HG03066 (cell line): ENCODE results near the gene SMAD6.
A peak's percentile ranks its signal among the peaks of the same experiment; 100 is the strongest.
"Not testable (repeated sequence)": the region's sequence is repeated elsewhere in the genome, so short reads cannot be mapped to it uniquely, and the experiment has no call there.

ENCODE experiments used
- ATAC-seq: cut with Tn5 transposase; IDR thresholded peaks from one replicate; pipeline ENCODE4 v1.9.1; 2021; ENCODE audit warnings: low read depth; ENCODE audit not compliant: unreplicated experiment

The SMAD6 gene

DNA sequence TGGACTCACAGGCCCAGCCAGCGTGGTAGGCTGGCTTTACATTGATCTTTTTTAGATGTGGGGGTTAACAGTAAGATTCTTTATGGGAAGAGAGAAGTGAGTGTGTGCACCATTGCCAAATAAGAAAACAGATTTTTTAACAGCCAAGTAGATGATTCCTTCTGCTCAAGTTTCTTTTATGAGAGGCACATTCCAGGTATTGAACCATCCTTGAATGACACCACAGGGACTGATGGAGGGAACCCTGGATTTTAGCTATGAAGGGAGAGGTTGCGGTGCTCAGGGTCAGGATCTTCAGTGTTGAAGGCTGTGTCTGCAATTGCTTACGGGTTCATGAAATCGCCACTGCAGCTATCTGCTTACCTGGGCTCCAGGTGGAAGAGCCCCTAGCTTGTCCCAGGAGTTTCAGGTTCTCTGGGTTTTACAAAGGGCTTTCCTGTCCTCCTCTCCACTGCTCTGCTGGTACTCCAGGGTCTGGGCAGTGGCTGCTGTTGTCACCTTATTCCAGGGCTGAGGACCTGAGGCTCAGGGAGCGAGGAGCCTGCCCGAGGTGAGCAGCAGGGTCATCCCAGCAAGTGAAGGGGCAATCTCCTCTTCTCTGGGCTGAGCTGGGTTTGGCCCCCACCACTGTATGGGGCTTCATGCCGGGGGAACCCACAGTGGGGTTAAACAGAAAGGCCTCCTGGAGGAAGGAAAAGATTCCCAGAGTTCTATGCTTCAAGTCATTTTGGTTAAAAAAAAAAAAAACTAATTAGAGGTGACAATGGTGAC, 53.4 kb downstream of the SMAD6 start:
- no peak for ATAC-seq

DNA sequence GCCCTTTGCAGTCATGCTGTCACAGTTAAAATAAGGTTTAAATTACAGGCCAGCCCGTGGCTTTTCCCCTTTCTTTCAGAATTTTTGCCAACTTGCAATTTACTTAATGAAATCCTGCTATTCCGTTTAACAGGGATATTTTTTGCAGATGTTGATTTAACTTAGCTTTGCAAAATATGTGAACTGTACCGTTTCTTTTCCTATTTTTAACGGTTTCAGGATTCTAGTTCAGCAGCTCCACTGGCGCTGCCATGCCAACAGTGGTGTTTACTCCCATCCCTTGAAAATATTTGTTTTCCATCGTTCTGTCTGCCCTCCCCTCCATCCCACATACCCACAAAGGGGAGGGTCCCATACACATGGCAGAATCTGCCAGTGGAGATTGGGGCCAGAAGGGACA, 54.3 kb downstream of the SMAD6 start:
- ATAC-seq, result no peak

DNA sequence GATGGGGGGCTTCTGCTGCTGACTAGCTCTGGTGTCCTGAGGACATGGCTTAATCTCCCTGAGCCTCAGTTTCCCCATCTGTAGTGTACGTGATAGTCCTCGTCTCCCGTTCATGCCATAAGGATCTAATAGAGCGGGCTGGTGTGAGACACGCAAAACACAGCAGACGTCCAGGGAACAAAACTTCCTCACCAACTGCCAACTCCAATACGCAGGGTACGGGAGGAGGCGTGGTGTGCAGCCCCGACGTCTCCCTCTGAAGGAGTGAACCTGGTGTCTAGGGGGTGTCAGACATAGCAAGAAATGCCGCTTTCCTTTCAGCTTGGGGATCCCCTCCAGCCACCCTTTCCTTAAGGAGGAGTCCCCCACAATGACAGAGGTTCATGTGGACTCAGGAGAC, 55.0 kb downstream of the SMAD6 start:
- no peak for ATAC-seq

DNA sequence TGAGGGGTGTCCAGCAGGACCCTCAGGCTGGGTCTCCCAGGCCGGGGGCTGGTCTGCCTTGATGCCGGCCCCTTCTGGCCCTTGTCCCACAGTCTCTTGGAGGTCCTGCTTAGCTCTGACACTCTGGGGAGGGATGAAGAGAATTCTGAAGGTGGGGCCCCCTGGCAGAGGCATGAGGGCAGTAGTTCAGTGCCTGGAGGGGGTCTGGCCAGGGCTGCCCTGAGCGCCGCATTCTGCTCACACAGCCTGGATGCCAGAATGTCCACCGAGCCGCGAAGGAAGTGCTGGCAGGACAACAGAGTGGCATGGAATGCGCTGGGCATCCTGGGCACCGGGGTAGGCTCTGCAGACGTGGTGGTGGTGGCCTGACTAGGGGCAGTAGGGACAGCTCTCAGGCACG, 55.5 kb downstream of the SMAD6 start:
- ATAC-seq, result no peak

DNA sequence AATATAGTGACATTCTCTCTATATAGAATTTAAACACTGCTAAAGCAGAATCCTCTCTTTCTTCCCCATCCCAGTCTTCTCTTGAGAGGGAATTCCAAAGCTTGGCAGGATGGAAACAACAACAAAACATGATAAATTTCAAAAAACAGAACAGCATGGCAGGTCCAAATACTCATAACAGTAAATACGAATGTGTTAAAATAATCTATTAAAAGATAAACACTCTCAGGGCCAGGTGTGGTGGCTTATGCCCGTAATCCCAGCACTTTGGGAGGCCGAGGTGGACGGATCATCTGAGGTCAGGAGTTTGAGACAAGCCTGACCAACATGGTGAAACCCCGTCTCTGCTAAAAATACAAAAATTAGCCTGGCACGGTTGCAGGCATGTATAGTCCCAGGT, 56.2 kb downstream of the SMAD6 start:
- not testable (repeated sequence) for ATAC-seq

DNA sequence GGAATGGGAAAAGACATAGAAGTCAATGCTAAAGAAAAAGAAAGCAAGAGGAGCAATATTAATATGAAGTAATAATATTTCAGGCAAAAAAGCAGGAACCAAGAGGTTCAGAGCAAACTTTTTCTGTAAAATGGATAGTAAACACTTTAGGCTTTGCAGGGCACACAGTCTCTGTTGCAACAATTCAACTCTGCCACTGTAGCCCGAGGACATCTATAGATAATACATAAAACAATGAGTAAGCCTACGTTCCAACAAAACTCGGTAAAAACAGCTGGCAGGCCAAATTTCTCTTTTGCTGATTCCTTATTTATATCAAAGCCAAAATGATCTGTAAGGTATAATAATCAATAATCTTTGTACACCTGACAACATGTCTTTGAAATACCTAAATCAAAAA, 56.8 kb downstream of the SMAD6 start:
- ATAC-seq, result no peak

DNA sequence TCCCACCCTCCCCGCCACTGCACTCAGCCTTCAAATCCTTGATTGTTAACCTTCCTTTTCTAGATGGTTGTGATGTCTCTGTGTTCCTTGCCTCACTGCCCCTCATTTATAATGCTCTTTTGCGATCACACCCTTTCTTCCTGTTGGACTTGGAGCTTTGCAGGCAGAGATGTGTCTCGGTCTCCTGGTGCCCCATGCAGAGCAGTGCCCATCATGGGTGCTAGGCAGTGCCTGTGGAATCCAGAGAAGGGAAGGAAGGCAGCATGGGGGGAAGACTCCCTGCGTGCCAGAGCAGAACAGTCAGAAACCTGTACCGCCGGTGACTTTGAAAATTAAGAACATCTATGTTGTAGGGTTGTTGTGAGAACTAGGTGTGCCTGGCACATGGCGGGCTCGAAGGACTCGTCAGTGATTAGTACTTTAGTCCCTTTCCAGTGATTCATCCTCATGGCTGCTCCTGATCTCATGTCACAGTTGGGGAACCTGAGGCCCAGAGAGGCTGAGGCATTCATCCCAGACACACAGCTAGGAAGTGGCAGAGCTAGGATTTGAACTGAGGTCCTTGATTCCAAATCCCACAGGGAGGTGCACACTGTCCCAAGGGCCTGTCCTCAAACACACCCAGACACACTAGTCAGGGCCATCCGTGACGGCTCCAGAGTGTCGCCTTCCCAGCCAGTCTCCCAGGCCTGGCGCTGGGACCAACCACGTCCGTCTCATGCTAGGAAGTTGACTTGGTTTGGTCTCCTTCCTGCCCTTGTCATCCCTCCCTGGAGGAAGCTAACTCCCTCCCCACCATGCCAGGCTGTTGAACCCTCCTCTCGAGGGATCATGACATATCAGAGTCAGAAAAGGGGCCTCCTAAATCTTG, 58.3 kb downstream of the SMAD6 start:
- no peak for ATAC-seq

DNA sequence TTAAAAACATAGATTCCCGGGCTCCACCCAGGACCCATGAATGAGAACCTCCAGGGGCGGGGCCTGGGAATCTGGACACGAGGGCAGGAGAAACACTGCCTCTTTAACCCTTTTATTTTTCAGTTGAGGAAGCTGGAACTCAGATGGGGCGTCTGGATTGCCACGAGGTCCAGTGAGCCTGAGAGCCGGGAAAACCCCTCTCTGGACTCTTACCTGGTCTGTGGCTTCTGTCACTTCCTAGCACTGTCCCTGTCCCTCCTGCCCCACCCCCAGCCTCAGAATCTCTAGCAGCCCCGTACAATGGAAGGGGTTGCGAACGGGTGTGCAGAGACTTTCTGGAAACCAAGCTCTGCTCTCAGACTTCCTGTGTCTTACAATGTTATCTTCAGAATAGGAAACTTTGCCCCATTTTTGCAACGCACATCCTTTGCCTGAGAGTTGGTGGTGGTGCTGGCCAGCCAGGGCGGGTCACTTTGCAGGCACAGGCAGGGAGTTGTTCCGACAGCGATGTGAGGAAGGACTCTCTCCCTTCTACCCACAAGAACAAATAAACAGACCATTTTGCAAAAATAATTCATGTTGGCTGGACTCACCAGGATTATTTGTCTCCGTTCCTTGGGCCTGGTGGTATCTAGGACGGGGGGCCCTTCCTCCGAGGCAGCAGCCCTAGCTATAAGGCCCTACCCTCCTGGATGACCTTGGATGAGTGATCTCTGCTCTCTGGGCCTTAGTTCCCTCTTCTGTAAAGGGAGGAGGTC, 59.1 kb downstream of the SMAD6 start:
- ATAC-seq, result no peak

DNA sequence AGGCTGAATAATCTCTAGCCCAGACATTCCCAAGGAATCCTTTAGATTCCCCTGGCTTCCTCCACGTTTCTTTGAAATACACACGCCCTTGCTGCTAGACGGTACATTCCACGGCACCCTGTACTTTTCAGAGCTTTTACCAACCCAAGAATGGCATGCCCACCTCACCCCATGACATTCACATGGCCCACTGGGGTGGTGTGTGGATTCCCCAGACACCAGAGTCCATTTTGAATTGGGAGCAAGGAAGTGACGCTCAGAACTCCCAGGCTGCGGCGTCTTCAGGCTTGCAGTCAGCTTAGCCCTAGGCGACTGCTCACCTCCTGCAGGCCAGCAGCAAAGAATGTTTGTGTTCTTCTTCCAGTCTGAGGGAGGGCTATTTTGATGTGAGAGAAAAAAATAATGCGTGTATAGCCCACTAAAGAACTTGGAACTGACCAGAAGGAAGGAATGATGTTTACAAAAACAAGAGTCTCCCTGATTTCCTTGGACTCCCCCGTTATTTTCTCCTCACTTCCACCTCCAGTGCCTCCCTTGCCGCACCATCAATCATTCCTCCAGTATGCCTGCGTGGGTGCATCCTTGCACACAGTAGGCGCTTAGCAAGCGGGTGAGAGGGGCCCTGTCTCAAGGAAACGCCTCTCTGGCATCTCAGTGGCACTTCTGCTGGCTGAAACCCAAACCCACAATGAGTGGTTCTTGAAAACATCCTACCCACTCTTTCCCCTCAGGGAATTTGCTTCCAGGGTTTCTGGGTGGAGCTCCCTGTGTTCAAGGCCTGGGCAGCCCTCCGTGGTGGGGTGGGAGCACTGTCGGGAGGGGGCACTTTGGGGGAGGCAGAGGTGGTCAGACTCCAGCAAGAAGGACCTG, 59.9 kb downstream of the SMAD6 start:
- no peak for ATAC-seq

DNA sequence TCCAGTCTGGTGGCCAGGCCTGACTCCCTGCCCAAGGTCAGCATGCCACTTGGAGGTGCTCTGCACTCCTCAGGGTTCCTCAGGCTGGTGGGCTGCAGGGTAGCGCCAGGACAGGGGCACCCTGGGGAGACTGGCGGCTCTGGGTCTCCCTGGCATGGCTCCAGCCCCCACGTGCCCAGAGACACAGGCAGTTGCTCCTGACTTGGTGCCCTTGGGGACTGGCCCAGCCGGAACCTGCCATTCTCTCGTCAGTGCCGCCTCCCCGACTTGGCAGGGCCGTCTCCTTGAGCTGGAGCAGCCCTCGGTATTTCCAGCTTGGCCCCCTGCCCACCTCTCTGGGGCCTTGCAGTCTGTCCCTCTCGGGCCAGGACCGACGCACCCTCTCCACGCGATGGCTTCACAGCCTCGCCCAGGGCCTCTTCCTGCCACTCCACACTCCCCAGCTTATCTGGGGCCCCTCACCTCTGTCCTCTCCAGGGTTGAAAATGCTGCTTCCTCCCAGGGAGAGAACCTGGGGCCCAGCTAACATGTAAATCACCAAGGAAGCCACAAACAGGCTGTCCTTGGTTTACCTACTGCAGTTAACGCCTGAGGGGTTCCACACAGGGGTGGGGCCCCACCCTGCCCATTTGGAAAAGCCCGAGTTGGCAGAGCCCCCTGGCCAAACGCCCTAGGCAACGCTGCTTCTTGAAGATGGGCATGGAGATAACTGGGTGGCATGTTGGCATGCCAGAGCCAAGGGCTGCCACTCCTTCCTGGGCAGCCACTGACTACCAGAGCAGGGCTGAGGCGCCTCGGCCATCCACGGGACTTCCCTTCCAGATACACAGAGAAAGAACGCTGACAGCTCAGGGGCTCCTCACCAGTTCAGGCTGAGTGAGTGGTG, 61.4 kb downstream of the SMAD6 start:
- ATAC-seq, result no peak

DNA sequence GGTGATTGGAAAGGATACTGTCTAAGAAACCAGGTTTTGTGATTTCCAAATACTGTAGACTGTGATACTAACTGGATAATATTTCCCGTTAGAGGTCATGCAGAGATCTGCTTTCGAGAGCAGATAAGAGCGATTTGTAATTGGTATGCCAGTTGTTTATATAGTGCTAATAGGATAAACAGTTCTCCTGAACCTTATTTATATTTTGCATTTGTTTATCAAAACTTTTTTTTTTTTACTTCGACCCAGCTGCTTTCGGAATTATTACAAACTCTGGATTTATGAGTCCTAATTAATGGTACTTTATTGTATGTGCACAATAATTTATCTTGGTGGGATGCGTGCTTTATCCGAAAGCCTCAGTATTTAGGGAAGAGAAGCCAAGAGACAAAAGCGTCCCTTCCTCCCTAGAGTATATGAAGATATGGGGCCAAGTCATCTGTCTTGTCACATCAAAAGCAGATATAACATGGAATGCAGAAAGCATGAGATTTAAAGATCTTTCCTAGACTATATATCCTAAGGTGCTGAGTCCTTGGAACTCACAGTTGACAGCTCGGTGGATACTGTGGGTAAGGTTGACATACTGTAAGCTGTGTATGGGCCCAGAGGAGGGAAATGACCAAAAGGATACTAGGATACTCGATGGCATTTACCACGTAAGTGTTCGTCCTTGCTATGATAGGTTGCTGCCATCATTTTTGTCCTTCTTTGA, 62.2 kb downstream of the SMAD6 start:
- ATAC-seq, result no peak

DNA sequence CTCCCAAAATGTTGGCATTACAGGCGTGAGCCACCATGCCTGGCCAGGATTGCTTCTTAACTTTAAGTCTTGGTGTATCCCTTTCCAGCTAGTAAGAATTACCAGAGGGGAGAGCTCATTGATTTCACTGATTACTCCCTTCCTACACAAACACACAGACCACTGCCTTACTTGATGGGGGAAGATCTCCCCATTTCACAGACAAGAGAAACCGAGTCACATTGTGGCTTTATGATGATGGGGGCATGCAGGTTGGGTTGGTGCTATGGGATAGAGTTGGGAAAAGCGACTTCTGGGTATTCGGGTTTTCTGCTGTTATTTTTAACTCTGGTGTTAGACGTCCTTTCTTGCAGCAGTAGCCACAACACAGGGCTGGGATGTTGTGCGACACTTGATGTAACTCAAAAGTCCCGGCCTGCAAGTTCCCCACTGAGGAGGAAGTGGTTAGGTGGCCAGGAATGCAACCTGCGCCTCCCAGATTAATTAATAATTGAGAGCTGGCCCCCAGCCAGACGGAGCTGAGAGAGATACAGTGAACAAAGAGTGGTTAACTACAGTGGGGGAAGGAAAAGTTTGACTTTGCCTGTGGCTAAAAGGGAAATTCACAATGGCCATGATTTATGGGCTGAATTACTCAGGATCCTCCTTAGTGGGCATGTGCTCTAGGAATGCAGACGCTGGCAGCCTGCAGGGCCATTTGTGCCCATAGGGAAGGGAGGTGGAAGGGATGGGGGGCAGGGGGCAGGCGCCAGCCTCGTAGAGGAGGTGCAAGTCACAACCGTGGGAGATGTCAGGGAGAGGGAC, 63.6 kb downstream of the SMAD6 start:
- ATAC-seq, result peak; percentile 59

DNA sequence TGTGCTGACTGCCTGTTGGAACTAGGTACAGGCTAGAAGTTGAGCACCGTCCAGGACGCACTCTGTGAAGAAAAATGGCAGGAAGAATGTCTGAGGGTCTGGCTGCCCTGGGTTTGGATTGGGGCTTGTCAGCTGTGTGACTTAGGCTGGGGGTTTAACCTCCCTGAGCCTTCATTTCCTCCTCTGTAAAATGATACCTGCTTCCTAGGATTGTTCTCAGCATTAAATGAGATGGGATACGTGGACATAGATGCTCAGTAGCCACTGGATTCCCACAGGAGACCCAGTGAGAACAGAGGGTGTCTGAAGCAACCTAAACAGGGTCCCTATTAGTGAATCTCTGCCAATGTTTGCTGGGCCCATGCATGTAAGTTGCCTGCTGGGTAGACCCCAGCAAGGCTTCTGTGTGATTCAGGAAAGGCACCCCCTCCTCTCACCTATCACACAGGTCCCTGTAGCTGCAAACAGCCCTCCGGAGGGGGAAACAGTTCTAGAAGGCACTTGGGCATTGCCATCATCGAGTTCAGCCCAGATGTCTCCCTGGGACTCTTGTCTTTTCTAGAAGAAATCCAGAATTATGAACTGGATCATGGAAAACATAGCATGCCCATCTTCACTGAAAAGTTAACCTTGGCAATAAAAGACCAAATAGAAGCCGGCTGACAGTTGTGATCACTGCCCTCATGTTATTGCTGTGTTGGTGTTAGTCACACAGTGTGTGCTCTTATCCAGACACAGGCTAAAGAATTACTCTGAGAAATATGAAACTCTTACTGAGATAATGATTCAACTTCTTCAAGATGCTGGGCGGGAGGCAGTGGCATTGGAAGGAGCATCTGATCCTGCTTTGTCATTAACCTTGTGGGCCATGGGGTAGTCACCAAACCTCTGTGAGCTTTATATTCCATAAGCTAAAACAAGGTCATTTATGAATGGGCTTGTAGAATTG, 64.5 kb downstream of the SMAD6 start:
- ATAC-seq, result no peak

DNA sequence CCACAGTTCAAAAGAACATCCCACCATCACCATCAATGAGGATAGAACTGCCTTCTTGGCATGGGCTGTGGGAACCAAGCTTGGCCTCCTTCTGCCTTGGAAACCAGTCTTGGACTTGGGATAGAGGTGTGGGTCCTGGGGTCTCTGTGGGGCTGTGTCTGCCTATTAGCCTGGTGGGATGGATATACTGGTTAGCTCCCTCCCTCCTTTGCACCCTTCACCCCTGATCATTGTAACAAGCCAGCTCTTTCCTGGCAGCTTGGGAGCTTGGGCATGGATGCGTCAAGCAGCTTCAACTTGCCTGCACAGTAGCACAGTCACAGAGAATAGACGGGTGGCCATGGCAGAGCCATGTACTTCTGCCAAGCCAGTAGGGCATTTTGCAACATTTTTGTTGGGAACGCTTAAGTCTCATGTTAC, 65.2 kb downstream of the SMAD6 start:
- no peak for ATAC-seq

DNA sequence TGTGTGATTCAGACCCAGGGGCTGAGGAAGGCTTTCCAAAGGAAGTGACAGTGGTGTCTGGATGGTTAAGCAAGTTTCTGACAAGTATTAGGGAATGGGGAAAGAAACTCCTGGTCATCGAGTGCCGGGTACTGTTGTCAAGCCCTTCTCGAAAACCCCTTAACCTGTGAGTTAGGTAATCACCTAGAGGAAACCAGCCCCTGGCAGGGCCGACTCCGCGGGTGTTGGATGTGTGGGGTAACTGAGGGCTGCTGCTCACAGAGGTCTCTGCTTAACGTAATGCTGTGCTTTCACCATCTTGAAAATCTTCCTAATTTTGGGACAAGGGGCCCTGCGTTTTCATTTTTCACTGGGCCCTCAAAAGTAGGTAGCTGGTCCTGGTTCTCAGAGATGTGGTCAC, 67.0 kb downstream of the SMAD6 start:
- no peak for ATAC-seq

DNA sequence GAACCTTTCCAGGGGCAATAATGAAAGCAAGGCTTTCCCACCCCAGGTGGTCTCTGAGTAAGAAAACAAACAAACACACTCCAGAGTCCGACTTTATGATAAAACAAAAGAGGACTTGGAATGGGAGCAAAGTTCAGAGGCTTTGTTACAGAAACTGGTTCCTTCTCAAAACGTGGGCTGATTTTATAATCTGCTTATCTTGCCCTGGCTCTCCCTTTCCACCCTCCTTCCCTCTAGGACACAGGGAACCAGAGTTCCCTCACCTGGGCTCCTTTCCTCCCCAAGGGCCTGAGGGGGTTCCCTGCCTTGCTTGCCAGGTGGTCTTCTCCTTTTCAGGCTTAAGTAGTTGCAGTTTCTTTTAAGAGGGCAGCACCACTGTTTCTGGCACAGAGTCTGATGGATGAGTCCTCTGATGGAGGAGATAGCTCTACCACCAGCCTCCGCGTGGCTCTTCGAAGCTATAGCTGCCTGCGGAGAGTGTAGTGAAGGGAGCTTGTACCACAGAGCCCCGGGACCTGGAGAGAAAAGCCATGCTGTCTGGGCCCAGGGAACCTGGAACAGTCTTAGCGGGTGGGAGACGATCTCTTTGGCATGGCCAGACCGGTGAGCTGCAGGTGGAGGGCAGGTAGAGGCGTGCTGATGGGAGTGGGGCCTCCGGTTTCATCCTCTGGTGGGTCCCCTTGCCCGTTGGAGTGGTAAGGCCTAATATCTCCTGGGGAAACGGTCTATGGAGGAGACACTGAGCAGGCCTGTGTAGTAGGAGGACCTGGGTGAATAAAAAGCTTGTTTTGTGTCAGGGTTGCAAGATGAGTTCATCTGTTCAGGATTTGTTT, 68.7 kb downstream of the SMAD6 start:
- no peak for ATAC-seq
